ENCODE measurements around the gene DLX5.
A peak's percentile ranks its signal among the peaks of the same experiment; 100 is the strongest.

The DLX5 gene

DNA sequence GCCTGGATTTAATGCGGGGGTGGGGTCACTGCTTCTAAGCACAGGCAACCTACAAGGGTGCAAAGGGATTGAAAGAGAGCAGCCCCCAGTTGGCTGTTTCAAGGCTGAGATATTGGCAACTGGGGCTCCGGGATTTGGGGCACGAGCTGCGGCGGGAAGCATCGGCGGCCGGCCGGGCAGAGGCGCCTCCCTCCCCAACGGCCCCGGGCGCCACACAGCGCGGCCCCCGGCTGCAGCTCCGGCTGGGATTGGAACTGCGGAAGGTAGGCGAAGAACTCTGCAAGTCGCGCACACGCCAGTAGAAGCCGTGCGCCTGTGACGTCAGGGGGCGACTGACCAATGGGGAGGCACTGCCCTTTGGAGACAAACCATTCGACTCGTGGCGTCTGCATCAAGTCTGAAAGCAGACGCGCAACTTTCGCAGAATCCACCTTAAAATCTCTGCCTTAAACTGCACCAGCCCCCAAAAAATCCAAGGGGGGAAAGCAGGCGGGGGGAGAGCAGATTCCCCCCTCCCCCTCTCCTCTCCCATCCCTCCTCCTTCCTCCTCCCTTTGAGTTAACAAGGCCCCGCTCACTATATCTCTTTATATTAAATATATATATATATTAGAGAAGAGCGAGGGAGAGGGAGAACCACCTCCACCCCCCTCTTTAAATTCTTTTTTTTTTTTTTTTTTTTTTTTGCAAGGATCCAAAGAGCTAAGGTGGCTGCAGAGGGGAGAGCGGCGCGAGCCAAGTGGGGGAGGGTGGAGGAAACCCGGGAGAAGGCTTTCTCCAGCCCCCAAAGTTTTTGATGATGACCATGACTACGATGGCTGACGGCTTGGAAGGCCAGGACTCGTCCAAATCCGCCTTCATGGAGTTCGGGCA is 19.2 kb downstream of the DLX5 start, which contains the start of gene DLX6:
DLX6 (plus strand) TSS at position 371 of the 872 bp plus-strand sequence; CDS start at position 796, 425 bp downstream.
- DNase-seq (ENCODE audit: low spot score): peak; percentile 99

DNA sequence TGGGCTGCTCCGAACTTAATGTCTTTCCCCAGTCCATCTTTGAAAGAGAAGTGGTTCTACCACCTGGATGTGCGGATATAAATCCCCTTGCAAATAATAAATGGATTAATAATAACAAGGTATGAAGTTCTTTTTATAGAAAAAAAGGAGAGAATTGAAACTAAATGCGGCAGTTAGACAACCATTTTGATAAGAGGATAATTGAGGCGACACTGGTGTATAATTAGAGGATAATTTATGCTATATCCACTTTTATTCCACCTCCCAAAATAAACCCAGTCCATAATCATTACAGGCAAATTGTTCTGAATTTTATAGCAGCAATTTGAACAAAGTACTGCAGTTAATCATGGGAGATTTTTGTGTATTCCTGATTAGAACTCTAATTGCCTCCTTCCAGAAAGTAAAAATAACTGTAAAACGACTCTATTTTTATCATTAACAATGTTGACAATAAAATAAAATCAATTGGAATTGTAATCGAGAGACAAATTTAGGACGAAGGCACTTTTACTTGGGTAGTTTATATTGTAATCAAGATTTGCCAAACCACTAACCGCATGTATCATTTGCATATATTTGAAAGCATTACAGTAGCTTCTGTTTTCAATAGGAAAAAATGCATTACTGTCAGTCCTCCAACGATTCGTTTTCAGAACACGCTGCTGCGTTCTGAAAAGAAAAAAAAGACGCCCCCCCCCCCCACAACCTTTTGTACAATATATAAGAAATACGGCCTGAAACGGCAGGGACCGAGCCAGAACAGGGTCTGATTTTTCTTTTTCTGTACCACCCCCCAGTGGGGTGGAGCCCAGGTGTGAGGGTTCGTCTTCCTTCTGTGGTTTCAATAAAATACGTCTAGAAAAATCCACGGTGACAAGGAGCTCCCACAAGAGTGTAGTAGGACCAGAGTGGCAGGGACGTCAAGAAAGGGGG is 20.1 kb downstream of the DLX5 start:
- no peak for DNase-seq (ENCODE audit: low spot score)

DNA sequence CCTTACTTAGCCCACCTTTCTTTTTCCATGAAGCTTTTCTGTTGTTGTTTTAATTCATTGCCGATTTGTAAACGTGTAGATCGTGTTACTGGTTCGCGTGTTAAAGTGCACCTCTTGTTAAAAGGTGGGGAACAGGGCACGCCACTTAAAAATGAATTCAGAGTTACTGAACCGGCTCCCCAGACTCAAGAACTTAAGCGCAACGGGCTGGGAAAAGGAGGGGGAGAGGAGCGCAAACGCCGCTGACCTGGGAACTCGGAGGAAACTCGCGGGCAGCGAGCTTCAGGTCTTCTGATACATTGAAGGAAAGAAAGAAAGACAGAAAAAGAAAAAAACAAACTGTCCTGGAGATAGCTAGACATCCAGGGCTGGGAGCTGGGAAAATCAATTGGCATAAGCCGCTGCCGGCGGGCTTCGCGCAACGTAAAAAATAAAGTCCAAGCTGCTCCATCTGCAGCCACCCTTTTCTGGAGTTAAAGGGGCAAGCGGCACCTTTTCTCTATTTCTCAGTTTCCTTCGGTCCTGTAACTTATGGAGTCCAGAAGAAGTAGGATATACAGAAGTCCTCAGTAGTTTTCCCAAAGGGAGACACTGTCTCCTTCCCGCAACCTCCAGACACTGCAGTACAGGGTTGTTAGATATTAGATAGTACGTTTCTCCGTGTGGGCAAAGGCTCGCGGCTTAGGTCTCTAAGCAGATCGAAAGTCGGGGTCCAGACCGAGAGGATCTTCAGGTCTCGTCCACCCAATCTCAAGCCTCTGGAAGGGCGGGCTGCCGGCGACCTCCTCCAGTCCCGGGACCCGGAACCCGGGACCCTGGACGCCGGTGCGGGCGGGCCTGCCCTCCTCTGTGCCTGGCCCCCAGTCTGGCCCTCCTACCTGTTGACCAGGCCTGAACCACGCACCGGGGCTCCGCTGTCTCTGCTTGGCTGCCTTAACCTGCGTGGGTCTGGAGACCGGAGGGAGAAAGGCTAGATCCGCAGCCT is 21.1 kb downstream of the DLX5 start:
- no peak for DNase-seq (ENCODE audit: low spot score)

DNA sequence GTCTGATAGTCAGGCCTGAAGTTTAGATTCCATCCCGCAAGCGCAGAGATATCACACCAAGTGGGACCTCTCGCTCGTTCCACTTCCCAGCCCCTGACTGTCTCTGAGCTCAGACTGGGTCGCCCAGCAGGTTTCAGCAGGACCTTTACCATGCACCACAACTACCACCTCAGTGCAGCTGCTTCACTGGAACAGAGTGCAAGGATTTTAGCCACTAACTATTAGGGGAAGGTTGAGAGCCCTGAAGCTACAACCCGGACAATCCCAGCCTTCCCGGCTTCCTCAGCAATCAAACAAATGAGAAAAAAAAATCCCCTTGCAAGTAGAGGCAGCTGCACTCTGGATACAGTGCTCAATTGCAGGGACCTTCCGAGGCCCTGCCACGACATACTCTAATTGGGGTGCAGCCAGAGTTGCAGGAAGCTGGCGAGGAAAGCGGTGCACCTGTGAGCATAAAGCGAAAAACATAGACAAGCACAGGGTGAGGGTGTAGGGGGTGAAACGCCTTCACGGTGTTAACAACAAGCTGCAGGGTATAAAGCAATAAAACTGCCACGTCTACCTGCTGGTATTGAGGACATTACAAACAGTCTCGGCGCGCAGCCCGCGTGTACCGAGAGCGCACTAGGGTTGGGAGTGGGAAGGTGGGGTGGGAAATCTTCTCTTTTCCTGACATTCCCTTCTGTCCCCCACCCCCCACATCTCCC is 21.9 kb downstream of the DLX5 start:
- DNase-seq (ENCODE audit: low spot score): no peak

DNA sequence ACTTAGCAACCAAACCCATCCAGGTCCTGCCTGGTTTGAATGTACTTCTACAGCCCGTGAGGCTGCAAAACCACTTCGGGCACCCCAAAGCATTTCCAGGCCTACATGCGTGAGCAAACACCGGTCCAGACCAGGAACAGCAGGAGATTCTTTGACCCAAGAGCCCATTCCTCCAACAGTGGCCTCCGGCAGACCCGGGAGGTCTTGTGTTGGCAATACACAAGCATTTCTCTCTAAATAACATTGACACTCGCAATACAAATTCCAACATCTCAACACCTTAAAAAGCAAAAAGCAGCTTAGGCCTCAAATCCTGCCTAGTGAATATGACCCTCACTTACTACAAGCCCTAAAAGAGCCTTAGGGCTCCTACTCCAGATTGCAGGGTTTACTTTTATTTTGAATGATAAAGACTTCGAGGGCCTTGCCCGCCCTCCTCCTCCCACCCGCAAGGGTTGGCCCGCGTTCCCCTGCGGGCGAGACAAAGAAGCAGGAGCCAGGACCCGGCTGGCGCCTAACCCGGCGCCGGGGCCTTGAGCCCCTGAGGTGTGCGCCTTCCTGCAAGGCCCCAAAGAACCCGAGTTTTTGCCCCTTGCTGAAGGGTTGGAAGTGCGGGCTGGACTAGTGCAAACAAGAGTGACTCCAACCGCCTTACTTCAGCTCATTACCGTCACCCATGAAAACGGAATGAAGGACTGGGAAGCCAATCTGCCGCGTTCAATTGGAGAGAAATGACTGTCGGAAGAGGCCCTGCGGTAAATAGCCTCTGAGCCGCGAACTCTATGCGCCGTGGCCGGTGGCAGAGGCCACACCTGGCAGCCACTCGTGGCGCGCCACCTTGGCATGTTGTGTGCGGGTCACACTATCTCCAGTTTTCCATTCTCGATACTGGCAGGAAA is 22.7 kb downstream of the DLX5 start:
- DNase-seq (ENCODE audit: low spot score): no peak

DNA sequence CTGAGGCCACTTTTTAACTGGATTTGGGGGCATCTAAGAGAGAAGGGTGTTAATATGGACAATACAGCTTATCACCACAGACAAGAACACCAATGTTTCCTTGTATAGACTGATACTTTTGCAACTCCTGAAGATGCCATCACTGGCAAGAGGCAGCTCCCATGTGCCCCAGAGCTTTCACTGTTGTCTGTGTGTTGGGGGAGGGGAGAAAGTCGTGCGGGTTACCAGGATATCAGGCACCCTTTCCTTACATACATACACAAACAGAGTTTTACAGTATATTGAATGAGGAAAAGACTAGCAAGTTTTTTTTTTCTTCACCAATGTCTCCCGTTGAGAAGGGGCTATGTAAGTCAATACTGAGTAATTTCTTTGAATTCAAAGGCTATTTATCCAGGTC is 23.4 kb downstream of the DLX5 start:
- DNase-seq (ENCODE audit: low spot score): no peak

DNA sequence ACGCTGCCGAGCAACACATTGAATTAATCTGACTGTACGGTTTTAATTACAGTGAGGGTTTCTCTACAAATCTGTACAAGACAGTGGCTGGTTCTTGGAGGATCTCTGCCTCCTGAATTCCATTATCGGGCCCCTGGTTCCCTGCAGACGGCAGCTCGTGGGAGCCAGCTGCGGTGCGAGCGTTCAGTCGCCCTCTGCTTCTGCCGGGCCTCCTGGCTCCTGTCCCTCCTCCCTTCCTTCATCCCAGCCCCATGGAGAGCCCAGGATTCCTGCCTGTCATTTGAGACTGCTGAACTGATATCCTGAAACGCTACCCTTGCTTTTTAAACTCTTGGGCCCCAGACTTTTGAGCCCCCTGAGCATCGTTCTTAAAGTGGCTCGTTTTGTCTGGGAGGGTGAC is 25.9 kb downstream of the DLX5 start:
- DNase-seq (ENCODE audit: low spot score): no peak

DNA sequence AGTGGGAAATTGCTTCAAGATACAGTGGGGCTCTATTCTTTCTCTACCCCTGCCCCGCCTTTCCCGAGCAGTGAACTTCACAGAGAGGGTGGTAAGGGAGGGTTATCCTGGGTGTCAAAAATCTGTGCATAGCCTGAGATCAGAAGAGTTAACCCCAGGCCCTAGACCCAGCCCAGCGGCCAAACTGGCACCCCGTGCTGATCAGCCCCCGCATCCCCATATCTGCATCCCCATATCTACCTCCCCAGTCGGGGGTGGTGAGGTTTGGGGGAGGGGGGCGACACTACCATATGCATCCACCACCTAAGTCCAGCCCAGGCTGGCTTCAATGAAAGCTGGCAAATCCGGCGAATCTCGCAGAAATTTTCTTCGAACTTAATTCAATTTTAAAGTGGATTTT is 26.3 kb downstream of the DLX5 start:
- no peak for DNase-seq (ENCODE audit: low spot score)

DNA sequence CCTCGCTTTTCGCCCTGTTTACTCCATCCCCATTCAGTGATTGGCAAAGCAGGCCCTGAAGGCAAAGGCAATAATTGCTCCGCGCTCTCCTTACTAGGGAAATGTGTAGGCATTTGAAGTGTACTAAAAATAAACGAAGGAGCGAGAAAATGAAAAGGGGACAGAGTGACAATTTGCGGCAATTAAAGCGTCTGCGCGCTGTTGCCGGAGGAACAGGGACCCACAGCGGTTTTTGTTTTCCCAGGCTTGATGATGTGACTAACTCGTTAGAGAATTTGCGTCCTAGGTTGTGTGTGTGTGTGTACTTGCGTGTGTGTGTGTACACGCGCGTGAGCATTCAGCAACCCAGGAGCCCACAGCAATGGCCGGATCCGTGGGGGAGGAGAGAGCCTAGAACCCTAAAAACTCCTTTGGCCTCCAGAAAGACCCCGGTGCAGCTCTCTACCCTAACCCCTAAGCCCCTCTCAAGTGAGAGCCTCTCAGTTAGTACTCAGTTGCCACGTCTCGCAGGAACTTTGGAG is 27.1 kb downstream of the DLX5 start:
- no peak for DNase-seq (ENCODE audit: low spot score)

DNA sequence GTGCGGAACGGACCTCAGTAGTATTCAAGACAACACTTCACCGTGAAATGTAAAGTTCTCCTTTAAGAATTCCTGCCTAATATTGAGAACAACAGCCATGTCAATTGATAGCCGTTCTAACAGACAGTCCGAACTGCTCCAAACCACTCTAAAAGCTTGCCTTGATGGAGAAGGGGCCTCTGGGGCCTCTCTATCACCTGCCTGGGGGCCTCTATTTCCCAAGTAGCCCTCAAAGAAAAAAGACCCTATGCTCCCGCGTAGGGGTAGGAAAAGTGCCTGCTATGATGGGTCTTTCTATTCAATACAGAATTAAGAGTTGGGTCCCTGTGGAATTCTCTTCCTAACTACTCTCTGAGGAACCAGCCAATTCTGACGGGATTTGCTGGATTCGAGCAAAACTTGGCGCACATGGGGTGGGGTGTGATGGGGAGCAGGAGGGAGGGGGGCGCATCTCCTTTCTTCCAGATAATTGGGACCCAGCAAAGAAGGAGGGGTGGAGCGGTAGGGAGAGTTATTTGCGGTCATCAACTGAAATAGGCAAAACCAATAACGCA is 27.6 kb downstream of the DLX5 start:
- no peak for DNase-seq (ENCODE audit: low spot score)

DNA sequence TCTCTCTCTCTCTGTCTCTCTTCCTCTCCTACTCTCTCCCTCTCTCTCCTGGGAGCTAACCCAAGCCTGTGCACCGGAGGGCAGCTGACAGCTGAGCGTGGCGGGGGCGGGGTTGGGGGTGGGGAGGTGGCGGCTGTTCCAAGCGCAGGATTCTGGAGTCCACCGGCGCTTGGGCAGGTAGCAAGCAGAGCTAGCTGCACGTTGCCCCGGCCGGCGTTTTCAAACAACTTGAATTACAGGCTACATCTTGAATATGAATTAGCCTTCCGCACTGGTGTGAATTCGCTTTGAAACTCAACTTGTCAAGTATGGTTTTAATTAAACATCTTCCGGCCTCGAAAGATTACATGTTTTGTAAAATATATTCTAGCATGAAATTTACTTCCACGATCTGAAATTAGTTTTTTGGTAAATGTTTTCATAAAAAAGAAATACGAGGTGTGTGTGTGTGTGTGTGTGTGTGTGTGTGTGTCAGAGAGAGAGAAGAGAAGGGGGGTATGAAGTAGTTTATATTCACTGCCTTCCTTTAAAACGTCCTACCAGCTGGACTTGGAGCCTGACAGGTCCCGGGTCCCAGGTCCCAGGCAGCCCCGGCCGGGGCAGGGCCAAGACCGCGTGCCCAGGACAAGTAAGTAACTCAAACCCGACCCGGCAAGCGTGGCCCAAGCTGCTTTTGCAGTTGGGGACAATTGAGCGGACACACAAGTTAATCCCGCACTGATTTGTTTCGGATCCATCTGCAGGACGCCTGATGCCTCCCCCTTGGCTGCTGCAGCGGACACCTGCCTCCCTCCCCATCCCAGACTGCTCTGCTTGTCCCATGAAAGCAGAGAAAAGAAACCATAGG is 28.3 kb downstream of the DLX5 start:
- DNase-seq (ENCODE audit: low spot score): no peak

DNA sequence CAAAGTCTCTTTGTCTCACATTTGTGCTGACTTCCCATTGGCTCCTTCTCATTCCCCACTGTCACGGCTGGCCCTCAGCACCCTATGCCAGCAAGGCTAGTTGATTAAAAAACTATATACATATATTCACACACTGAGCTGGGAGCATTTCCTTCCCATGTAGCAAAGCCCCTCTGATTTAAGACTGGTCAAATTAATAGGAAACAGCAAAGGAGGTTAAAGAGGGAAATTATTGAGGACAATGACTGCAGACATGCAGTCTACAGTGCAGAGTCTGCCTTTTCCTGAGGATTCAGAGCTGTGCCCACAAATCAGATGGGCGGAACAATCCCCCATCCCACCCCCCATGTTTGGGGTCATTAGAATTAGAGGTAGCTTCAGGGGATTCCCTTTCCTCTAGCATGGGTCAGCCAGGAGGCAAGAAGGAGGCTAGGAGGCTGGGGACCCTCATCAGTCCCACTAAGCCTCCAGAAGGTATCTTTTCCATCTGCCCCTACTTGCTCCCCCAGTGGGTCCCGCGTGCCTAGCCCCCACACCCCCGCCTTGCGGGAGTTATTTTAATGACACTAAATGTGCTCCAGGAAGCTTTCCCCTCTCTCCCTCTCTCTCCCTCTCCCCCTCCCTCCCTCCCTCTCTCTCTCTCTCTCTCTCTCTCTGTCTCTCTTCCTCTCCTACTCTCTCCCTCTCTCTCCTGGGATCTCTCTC is 29.1 kb downstream of the DLX5 start:
- DNase-seq (ENCODE audit: low spot score): no peak

DNA sequence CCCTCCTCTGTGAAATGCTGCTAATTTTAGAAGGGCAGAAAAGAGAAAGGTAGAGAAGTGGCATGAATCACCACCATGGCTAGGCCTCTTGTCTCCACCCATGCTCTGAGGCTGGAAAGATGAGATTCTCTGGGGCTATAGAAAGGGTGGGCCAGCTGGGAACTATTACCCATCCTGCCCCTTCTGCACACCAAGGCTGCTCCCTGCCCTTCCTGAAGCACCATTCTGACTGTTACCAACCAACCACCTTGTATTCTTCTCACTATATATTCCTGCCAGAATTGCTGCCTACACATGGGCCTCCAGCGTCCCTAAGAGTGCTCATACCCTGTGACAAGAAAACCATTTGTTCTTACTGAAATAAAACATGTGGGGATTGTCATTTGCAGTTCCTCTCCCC is 30.7 kb downstream of the DLX5 start:
- no peak for DNase-seq (ENCODE audit: low spot score)

DNA sequence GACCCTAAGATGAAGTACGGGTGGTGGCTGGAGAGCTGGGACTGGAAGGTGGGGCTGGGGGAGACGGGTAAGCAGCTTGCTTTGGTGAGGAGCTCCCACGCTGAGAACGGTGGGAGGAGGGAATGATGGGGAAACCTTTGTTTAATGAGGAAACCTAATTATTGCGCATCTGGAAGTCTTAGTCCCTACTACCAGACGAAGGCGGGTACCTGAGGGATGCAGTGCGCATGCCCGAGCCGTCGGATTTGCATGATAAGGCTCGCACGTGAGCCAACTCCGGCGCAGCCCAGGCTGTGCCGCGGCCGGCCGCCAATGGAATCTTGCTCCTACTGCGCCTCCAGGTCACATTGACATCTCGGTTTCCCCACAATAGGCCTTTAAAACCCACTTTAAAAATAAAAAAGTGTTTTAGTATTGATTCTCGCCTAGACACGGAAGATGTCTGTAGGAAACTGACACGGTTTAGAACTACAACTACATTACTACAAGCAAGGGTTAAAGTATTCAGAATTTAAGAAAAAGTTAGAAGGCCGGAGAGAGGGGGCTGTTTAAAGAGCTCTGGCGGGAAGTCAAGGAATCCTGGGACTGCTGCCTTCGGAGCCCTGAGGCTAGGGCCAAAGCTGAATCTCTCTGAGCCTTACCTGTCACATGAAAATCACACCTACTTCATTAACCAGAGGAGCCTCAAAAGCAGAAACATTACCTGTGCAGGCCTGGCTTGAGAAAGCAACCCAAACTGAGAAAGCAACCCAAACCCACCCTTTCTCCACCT is 31.4 kb downstream of the DLX5 start:
- no peak for DNase-seq (ENCODE audit: low spot score)

DNA sequence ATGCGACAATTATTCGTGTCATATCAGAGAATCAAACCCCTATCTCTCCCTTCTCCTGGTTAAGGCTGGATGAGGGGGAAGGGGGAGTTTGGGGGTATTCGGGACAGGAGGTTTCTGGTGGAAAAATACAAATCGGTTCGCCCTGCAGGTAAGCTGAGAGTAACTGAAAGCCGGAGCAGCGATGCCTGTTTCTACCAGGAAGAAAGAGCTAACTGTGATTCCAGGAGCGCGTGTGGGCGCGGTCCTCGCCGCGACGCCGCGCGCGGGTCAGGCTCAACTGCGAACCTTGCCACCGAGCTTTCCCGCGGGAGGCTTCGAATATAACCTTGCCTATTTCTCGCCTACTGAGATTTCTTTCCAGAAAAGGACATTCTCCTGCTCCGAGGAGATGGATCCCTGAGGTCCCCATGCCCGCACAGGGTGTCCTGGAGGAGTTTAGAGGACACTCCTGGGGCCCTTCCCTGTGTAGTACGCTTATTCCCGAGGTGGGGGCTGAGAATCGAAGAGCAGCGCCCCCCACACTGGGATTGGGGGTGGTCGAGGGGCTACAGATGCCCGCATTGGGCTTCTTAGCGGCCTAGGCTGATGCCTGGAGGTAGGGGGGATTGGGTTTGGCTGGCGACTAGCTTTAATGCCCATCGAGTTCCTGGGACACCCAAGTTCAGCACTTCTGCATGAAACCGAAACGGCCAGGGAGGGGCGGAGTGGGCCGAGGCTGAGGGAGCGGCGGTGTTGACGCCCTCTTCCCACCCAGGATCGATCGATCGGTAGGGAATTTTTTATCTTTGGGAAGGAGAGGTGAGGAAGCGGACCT is 32.2 kb downstream of the DLX5 start:
- no peak for DNase-seq (ENCODE audit: low spot score)

DNA sequence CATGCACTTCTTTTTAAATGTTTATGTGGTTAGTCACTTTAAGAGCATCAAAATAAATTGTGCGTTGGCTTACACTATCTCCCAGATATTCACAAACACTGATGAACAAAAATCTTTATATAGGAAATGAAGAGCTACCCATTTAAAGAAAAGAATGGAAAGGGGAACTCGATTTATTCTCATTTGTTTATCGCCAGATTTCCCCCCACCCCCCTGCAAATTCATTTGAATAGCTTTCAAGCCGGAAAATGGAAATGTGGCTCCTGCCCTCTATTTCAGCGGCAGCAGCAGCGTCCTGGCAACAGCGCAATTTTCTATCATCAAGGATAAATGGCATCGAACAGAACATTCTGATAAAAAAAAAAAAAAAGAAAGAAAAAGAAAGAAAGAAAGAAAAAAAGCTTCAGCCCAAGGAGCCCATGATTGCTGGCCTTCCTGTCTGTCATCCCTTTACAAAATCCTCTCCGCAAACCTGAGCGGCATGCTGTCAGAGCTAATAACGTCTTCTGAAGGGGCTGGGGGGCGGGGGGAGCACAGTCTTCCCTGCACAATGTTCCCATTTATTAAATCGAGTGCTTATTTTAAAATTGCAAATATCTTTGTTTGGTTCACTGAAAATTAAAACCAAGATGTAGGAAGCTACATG is 33.0 kb downstream of the DLX5 start:
- no peak for DNase-seq (ENCODE audit: low spot score)
